ENCODE data around the gene CD200R1.

Gene CD200R1

GRCh38 chr3:112974894-112975293 lies at the start of gene CD200R1:
TSS of gene CD200R1 (minus strand) at chr3:112975103. CDS start at chr3:112974857, 246 bp downstream.
- TF ChIP-seq GATA1 (IDR thresholded peaks at IDR 0.05; ENCODE audit: low read depth, low read length) (no peak), POLR2A (IDR thresholded peaks at IDR 0.05; ENCODE audit: low read length) (no peak)
- DNase-seq = no peak

DNA sequence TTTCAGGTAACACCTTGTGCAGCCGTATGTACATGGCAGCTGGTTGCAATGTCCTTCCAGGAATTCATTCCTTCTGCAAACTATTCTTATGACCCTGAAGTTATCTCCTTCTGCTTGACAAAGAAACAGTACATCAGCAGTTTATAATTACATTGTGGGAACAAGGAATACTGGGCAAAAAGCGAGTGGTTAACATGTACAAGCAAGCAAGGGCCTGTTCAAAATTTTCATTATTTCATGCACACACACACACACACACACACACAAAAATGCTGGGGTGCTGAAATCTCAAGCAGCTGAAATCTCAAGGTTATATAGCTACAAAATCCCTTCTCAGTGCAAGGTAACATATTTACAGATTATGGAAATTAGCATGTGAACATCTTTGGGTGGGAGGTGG lies 46.6 kb upstream of the CD200R1 start:
- DNase-seq = no peak
- TF ChIP-seq POLR2A (IDR thresholded peaks at IDR 0.05; ENCODE audit: low read length) (no peak), GATA1 (IDR thresholded peaks at IDR 0.05; ENCODE audit: low read depth, low read length) (no peak)

GRCh38 chr3:113019182-113020137 lies 44.6 kb upstream of the CD200R1 start:
- peak; percentile 87 to 90 for DNase-seq
- no peak for TF ChIP-seq GATA1 (IDR thresholded peaks at IDR 0.05; ENCODE audit: low read depth, low read length)
- peak; percentile 66 for TF ChIP-seq POLR2A (IDR thresholded peaks at IDR 0.05; ENCODE audit: low read length)

GRCh38 chr3:113018536-113019181 lies 43.8 kb upstream of the CD200R1 start:
- DNase-seq = peak; percentile 49 to 62
- no peak for TF ChIP-seq GATA1 (IDR thresholded peaks at IDR 0.05; ENCODE audit: low read depth, low read length)
- no peak for TF ChIP-seq POLR2A (IDR thresholded peaks at IDR 0.05; ENCODE audit: low read length)

- TF ChIP-seq POLR2A (IDR thresholded peaks at IDR 0.05; ENCODE audit: low read length) (no peak), GATA1 (IDR thresholded peaks at IDR 0.05; ENCODE audit: low read depth, low read length) (no peak)
- no peak for DNase-seq
Measured at GRCh38 chr3:113013593-113013992, 38.7 kb upstream of the CD200R1 start.

- TF ChIP-seq GATA1 (IDR thresholded peaks at IDR 0.05; ENCODE audit: low read depth, low read length) = no peak
- no peak for TF ChIP-seq POLR2A (IDR thresholded peaks at IDR 0.05; ENCODE audit: low read length)
- no peak for DNase-seq
Measured at GRCh38 chr3:113008117-113008516, 33.2 kb upstream of the CD200R1 start.

DNA sequence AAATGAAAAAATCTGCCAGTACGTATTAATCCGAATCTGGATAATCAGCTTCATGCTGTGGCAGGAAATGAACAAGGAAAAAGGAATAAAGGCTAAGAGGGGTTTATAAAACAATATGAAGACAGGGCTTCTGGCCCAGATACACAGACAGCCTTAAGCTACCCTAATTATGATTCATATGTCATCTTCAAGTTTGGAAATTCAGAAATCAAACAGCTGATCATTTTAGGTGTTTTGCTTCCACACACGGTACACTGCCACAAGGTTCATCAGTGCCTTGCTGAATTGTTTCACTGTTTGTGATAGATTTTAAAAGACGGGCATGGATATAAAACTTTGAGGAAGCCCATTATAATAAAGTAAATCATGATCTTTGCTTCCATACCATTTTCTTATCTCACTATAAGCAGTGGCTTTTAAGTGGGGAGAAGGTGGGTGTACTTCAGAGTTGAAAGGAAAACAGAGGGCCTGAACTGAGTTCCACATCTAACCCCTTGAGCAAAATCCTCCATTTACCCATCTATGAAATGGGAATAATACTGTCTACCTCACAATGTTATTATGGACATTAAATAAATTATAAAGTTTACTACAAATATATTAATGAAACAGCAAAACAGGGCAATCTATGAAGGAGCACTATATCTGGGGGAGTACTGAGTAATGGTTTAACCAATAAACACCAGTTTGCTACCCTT lies 31.6 kb upstream of the CD200R1 start:
- no peak for TF ChIP-seq GATA1 (IDR thresholded peaks at IDR 0.05; ENCODE audit: low read depth, low read length)
- TF ChIP-seq POLR2A (IDR thresholded peaks at IDR 0.05; ENCODE audit: low read length) = no peak
- DNase-seq = no peak

DNA sequence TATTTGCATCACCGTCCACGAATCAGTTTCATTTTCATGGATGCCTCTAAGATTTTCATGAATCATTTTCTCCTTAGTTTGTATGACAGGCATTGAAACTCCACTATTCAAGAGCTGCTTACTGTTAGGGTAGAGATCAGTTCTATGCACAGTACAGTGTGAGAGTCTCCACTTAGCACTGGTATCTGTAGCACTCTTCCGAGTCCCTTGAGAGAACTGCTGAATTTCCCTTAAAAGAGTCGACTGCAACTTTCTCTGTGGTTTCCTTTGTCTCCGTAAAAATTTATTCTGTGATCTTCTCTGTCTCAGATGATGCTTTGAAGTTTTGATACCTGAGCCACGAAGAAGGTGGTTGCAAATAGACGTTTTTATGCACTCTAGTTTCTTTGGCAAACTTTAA lies 30.7 kb upstream of the CD200R1 start:
- TF ChIP-seq GATA1 (IDR thresholded peaks at IDR 0.05; ENCODE audit: low read depth, low read length) = no peak
- no peak for TF ChIP-seq POLR2A (IDR thresholded peaks at IDR 0.05; ENCODE audit: low read length)
- DNase-seq = no peak

- TF ChIP-seq POLR2A (IDR thresholded peaks at IDR 0.05; ENCODE audit: low read length) (no peak), GATA1 (IDR thresholded peaks at IDR 0.05; ENCODE audit: low read depth, low read length) (no peak)
- peak in 1 of 2 experiments; percentile 9 for DNase-seq
Measured at GRCh38 chr3:113002679-113003078, 27.8 kb upstream of the CD200R1 start.

DNA sequence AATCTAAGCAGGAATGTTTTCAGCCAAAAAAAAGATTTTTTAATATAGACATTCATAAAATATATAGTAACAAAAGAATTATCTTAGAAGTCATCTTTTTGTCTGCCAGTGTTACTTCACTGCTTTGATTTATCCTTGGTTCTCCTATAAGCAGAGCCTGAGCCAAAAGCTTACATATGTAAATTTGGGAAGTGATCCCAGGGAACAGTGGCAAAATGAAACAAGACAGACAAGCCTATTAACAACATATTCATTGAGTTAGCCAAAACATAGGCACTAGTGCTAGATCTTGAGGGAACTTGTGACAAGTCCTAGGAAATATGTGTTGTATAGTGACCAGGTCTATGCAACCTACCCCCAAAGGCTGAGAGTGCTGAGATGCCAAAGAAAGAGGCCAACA lies 27.1 kb upstream of the CD200R1 start:
- DNase-seq = no peak

GRCh38 chr3:113000691-113001090 lies 25.8 kb upstream of the CD200R1 start:
- TF ChIP-seq POLR2A (IDR thresholded peaks at IDR 0.05; ENCODE audit: low read length) (no peak), GATA1 (IDR thresholded peaks at IDR 0.05; ENCODE audit: low read depth, low read length) (no peak)
- no peak for DNase-seq

More for the DNA sequence above, 27.1 kb upstream of the CD200R1 start:
- TF ChIP-seq POLR2A (IDR thresholded peaks at IDR 0.05; ENCODE audit: low read length) (no peak), GATA1 (IDR thresholded peaks at IDR 0.05; ENCODE audit: low read depth, low read length) (no peak)

- TF ChIP-seq POLR2A (IDR thresholded peaks at IDR 0.05; ENCODE audit: low read length) (no peak), GATA1 (IDR thresholded peaks at IDR 0.05; ENCODE audit: low read depth, low read length) (no peak)
- no peak for DNase-seq
Measured at GRCh38 chr3:112995800-112996199, 20.9 kb upstream of the CD200R1 start.

DNA sequence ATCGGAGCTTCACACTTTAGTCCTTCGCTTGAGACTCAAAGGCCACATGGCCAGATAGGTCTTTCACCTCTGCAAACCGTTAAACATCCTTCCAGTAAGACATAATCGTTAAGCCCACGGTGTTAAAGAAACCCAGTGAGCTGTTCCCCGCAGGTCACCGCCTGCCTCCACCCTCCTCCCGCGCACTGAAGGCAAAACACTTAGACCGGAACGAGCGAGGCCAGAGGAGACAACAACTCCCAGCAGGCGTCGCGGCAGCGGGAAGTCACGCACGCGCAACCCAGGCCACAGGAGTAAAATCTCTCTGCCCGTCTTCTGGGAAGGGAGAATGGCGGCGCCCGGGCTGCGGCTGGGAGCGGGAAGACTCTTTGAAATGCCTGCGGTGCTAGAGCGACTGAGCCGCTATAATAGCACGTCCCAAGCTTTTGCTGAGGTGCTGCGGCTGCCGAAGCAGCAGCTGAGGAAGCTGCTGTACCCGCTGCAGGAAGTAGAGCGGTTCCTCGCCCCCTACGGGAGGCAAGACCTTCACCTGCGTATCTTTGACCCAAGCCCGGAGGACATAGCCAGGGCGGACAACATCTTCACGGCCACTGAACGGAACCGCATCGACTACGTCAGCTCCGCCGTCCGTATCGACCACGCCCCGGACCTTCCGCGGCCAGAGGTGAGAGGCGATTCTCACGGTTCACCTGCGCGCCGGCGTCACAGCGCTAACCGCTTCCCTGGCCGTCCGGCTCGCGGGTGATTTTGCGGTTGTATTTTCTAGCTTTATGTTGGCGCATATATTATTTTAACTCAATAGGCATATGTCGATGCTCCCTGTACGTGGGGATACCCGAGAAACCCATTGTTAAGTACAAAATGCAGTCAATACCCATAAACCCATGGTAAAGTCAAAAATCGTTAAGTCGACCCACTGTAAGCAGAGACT lies 16.0 kb upstream of the CD200R1 start, which contains the start of gene GTPBP8:
Gene GTPBP8, plus strand, starts transcription at position 313 of the 931 bp plus-strand sequence. Its CDS starts 16 bp downstream, at position 329.
- TF ChIP-seq GATA1 (IDR thresholded peaks at IDR 0.05; ENCODE audit: low read depth, low read length) = no peak
- TF ChIP-seq POLR2A (IDR thresholded peaks at IDR 0.05; ENCODE audit: low read length) = peak; percentile 98
- peak; percentile 92 to 93 for DNase-seq

Measured in erythroblast (primary cell).